ENCODE measurements around the gene RAB5B.

DNA sequence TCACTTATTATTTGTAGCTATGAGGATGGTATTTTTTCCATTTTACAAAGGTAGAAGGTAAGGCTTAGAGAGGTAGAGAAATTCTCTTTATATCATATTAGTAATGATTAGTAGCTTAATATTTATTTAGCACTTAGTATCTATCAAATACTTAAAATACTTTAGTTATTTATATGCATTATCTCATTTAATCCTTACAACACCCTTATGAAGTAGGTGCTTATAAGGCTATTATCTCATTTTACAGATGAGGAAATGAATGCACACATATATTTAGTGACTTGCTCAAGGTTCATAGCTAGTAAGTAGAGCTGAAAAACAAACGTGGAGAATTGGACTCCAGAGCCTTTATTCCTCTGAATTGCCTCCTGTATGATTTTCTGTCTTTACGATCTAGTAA is 11.0 kb downstream of the RAB5B start:
- TF ChIP-seq CTCF (conservative IDR thresholded peaks at IDR 0.05; ENCODE audit: low read length): no peak
- TF ChIP-seq EZH2phosphoT487 (IDR thresholded peaks at IDR 0.05; ENCODE audit: borderline replicate concordance, low read depth, low read length): no peak

Measured in OCI-LY7 (cell line).